Esophagus mucosa (tissue), 1 donor: ENCODE measurements around the gene MYO10. TPM values are rescaled to one million over a fixed set of nuclear protein-coding genes. Genes with fewer than 3 reads are reported as not detected.

Experiments
- ATAC-seq: fragments of 200-7000 bp; cut with Tn5 transposase; one replicate; pipeline ENCODE4 v1.9.1; 2020
- total RNA-seq: library from RNA; stranded (reverse); gene quantifications from one replicate; pipeline ENCODE4 v1.2.4, GENCODE V29; 2023
- donor health status: DM: yes; HTN: yes; CAD: no.

MYO10 gene
- total RNA-seq, 1 donor from 2014 or later = 27.3 TPM

- no peak for ATAC-seq
These were observed 125.8 kb downstream of the MYO10 start for GRCh38 chr5:16810208-16810854.

GRCh38 chr5:16809395-16810207, 126.5 kb downstream of the MYO10 start:
- peak; percentile 21 for ATAC-seq

GRCh38 chr5:16809010-16809394, 127.1 kb downstream of the MYO10 start:
- peak; percentile 30 for ATAC-seq

- ATAC-seq = no peak
These were observed 128.1 kb downstream of the MYO10 start for GRCh38 chr5:16808021-16808420.

- ATAC-seq = no peak
These were observed 128.6 kb downstream of the MYO10 start for GRCh38 chr5:16807547-16807864.

- no peak for ATAC-seq
These were observed 129.2 kb downstream of the MYO10 start for GRCh38 chr5:16806711-16807546.

GRCh38 chr5:16805486-16805885, 130.6 kb downstream of the MYO10 start:
- no peak for ATAC-seq

GRCh38 chr5:16803831-16804230, 132.3 kb downstream of the MYO10 start:
- no peak for ATAC-seq

- no peak for ATAC-seq
These were observed 135.6 kb downstream of the MYO10 start for GRCh38 chr5:16800477-16800876.

- ATAC-seq = no peak
These were observed 136.3 kb downstream of the MYO10 start for GRCh38 chr5:16799796-16800195.

- ATAC-seq = no peak
These were observed 138.1 kb downstream of the MYO10 start for GRCh38 chr5:16797951-16798350.

GRCh38 chr5:16794269-16794913, 141.7 kb downstream of the MYO10 start:
- ATAC-seq = no peak

GRCh38 chr5:16792598-16793275, 143.4 kb downstream of the MYO10 start:
- ATAC-seq = no peak

- ATAC-seq = no peak
These were observed 144.0 kb downstream of the MYO10 start for GRCh38 chr5:16791904-16792597.

- ATAC-seq = no peak
These were observed 144.9 kb downstream of the MYO10 start for GRCh38 chr5:16791036-16791705.

- no peak for ATAC-seq
These were observed 147.1 kb downstream of the MYO10 start for GRCh38 chr5:16788957-16789356.

GRCh38 chr5:16787278-16787677, 148.8 kb downstream of the MYO10 start:
- peak; percentile 62 for ATAC-seq

- peak; percentile 32 for ATAC-seq
These were observed 151.0 kb downstream of the MYO10 start for GRCh38 chr5:16784843-16785791.

- ATAC-seq = no peak
These were observed 152.0 kb downstream of the MYO10 start for GRCh38 chr5:16784088-16784487.
